Peyer's patch (tissue), 4 donors: ENCODE results near the gene HDAC4.

Experiments
- CTCF ChIP-seq, 6 experiments: fragments of 450-650 bp in 4 of 6; fragments of 200-600 bp in 2 of 6; sonication (generic) in 1 of 6; IDR thresholded peaks; one replicate each; pipeline ENCODE4 v1.5.1; 2017 to 2019; ENCODE audit warnings: antibody characterized with exemption in 6 of 6, mild to moderate bottlenecking in 3 of 6, moderate library complexity in 1 of 6
- POLR2A ChIP-seq, 2 donors: fragments of 450-650 bp; IDR thresholded peaks; one replicate each; pipeline ENCODE4 v1.5.1; 2017; ENCODE audit warnings: antibody characterized with exemption in 2 of 2, mild to moderate bottlenecking in 2 of 2, moderate library complexity in 2 of 2

- TF ChIP-seq CTCF (IDR thresholded peaks at IDR 0.05) (no peak), POLR2A (IDR thresholded peaks at IDR 0.05) (no peak)
These were observed 334.9 kb downstream of the HDAC4 start for GRCh38 chr2:239065962-239066361.
